K562 (cell line): Measurements from ENCODE around the gene PHPT1. TPM values are rescaled to one million over a fixed set of nuclear protein-coding genes. Genes with fewer than 3 reads are reported as not detected.

Experiments used
- ARID1B ChIP-seq: fragments of 450-650 bp; IDR thresholded peaks from 2 replicates; pipeline ENCODE4 v1.6.1; 2016; ENCODE audit warnings: antibody characterized with exemption, mild to moderate bottlenecking, inconsistent platforms
- BDP1 ChIP-seq: IDR thresholded peaks from 3 replicates; pipeline ENCODE4 v1.6.1; 2011; ENCODE audit not compliant: insufficient read length, insufficient read depth
- BRF1 ChIP-seq: IDR thresholded peaks from 3 replicates; pipeline ENCODE4 v1.6.1; 2011; ENCODE audit warnings: borderline replicate concordance, mild to moderate bottlenecking; ENCODE audit not compliant: insufficient read length; ENCODE audit errors: extremely low read depth
- DDX20 ChIP-seq: fragments of 450-650 bp; IDR thresholded peaks from 2 replicates; pipeline ENCODE4 v1.6.1; 2016; ENCODE audit warnings: missing genetic modification characterization, low read depth, mild to moderate bottlenecking, missing compliant biosample characterization, moderate library complexity
- E2F1 ChIP-seq: sonication (generic); formaldehyde crosslinking; IDR thresholded peaks from 2 replicates; pipeline ENCODE4 v1.8.1; 2023; ENCODE audit warnings: mild to moderate bottlenecking, missing genetic modification reagents, moderate library complexity
- E2F3 ChIP-seq: fragments of 250-450 bp; sonication (Bioruptor Pico); IDR thresholded peaks from 2 replicates; pipeline ENCODE4 v1.4.0; 2020; ENCODE audit warnings: mild to moderate bottlenecking
- ELF4 ChIP-seq: fragments of 450-650 bp; formaldehyde crosslinking; IDR thresholded peaks from 2 replicates; pipeline ENCODE4 v1.4.0; 2022; ENCODE audit warnings: missing genetic modification characterization
- HDAC6 ChIP-seq: IDR thresholded peaks from 2 replicates; pipeline ENCODE4 v1.6.1; 2012; ENCODE audit warnings: low read depth, mild to moderate bottlenecking, control low read depth, inconsistent platforms, low read length, moderate library complexity
- MCM7 ChIP-seq, 2 experiments: fragments of 450-650 bp; IDR thresholded peaks; 2 replicates each; pipeline ENCODE4 v1.6.1; 2016 to 2018
- MLLT1 ChIP-seq, 2 experiments: fragments of 450-650 bp; IDR thresholded peaks; 2 replicates each; pipeline ENCODE4 v1.6.1; 2016
- MXI1 ChIP-seq: IDR thresholded peaks from 2 replicates; pipeline ENCODE4 v1.6.1; 2011; ENCODE audit warnings: low read depth, mild to moderate bottlenecking, improper control_type of control experiment, low read length
- NCOA1 ChIP-seq: fragments of 450-650 bp; IDR thresholded peaks from 2 replicates; pipeline ENCODE4 v1.6.1; 2016; ENCODE audit warnings: low read depth
- NFATC3 ChIP-seq: fragments of 450-650 bp; IDR thresholded peaks from 2 replicates; pipeline ENCODE4 v1.6.1; 2017; ENCODE audit warnings: mild to moderate bottlenecking
- NFXL1 ChIP-seq: fragments of 450-650 bp; formaldehyde crosslinking; IDR thresholded peaks from 2 replicates; pipeline ENCODE4 v1.4.0; 2021; ENCODE audit warnings: mild to moderate bottlenecking
- NR1H2 ChIP-seq: sonication (generic); formaldehyde crosslinking; IDR thresholded peaks from 2 replicates; pipeline ENCODE4 v1.4.0; 2020; ENCODE audit warnings: mild to moderate bottlenecking, missing genetic modification reagents
- PHB ChIP-seq: fragments of 250-450 bp; sonication (Bioruptor Pico); IDR thresholded peaks from 2 replicates; pipeline ENCODE4 v1.5.0; 2021
- POLR2B ChIP-seq: fragments of 450-650 bp; IDR thresholded peaks from 2 replicates; pipeline ENCODE4 v1.6.1; 2018; ENCODE audit warnings: low read depth; ENCODE audit not compliant: partially characterized antibody
- SETDB1 ChIP-seq: IDR thresholded peaks from one replicate; pipeline ENCODE4 v1.6.1; 2012; ENCODE audit warnings: low read length, control low read depth, inconsistent platforms
- SIX5 ChIP-seq, 2 experiments: IDR thresholded peaks; 2 replicates each; pipeline ENCODE4 v1.6.1; 2011; ENCODE audit warnings: low read length in 2 of 2, borderline replicate concordance in 1 of 2, low read depth in 1 of 2, mild to moderate bottlenecking in 1 of 2, moderate library complexity in 1 of 2; ENCODE audit not compliant: insufficient read depth in 1 of 2
- SNRNP70 ChIP-seq: fragments of 200-400 bp; formaldehyde crosslinking; optimal IDR thresholded peaks from 2 replicates; pipeline ENCODE3; 2017; ENCODE audit warnings: low read depth, low read length
- SRSF3 ChIP-seq: fragments of 200-400 bp; formaldehyde crosslinking; IDR thresholded peaks from 2 replicates; pipeline ENCODE4 v1.6.1; 2016; ENCODE audit warnings: mild to moderate bottlenecking, low read length, moderate library complexity; ENCODE audit not compliant: insufficient read depth
- TEAD2 ChIP-seq: fragments of 450-650 bp; IDR thresholded peaks from 2 replicates; pipeline ENCODE4 v1.6.1; 2016; ENCODE audit warnings: missing genetic modification characterization, control low read depth, missing compliant biosample characterization
- ZBTB12 ChIP-seq: fragments of 250-450 bp; sonication (Bioruptor Pico); IDR thresholded peaks from 2 replicates; pipeline ENCODE4 v1.4.0; 2020
- ZFPM2 ChIP-seq: fragments of 250-450 bp; sonication (Bioruptor Pico); IDR thresholded peaks from 2 replicates; pipeline ENCODE4 v1.5.1; 2022; ENCODE audit warnings: mild to moderate bottlenecking
- ZNF41 ChIP-seq: fragments of 250-450 bp; sonication (Bioruptor Pico); conservative IDR thresholded peaks from 2 replicates; pipeline ENCODE4 v1.4.0; 2020; ENCODE audit warnings: mild to moderate bottlenecking
- ZNF561 ChIP-seq: fragments of 450-650 bp; formaldehyde crosslinking; conservative IDR thresholded peaks from 2 replicates; pipeline ENCODE4 v1.4.0; 2020; ENCODE audit warnings: mild to moderate bottlenecking, moderate library complexity
- polyA plus RNA-seq, 8 experiments: library from polyadenylated mRNA; depleted of rRNA in 4 of 8; stranded (reverse) in 5 of 8; unstranded in 3 of 8; fragments of >200 nt; fragmentation: Nextera tagmentation in 2 of 8; fragmentation: Illumina TruSeq in 1 of 8; extraction: Ambion mirVana in 2 of 8; extraction: Trizol in 1 of 8; gene quantifications; 2 replicates each; pipeline versions ENCODE4 v1.2.1 to v1.2.3, GENCODE V29; 2011 to 2014; ENCODE audit warnings: inconsistent platforms in 1 of 8, missing spikeins in 1 of 8
- total RNA-seq, 7 experiments: library from RNA; depleted of rRNA in 6 of 7; stranded (reverse); fragments of >200 nt in 6 of 7; fragmentation: Illumina TruSeq in 2 of 7; extraction: Trizol in 2 of 7; gene quantifications; 2 replicates each; pipeline versions ENCODE4 v1.2.1 to v1.2.3, GENCODE V29; 2011 to 2021; ENCODE audit warnings: low replicate concordance in 1 of 7

PHPT1 gene
- total and polyA plus RNA-seq, 9 of the 15 experiments (the other 6 are each of a cell fraction or from before 2014, with no cell fraction given) = 20.9 to 166 (median 129) TPM

- TF ChIP-seq MLLT1 (IDR thresholded peaks at IDR 0.05) (peak in 1 of 2 experiments; percentile 97; a peak in 2 of 4 replicates), MXI1 (peak; percentile 41; the same call in 1 of the 2 replicates), ZNF561 (CRISPR knock-in tag) (no peak), NFXL1 (CRISPR knock-in tag) (no peak), SRSF3 (0 out of 2 replicates have a peak, but pooled peaks have one; percentile 54), NR1H2 (CRISPR knock-in tag) (no peak), NFATC3 (no peak), SNRNP70 (no peak), ZBTB12 (CRISPR knock-in tag) (peak; percentile 65), ARID1B (no peak), DDX20 (tag) (no peak), ELF4 (CRISPR knock-in tag) (no peak), MCM7 (IDR thresholded peaks at IDR 0.05) (no peak), POLR2B (peak; percentile 74), BDP1 (no peak), E2F1 (CRISPR knock-in tag) (no peak), NCOA1 (no peak), E2F3 (peak; percentile 57; the same call in 1 of the 2 replicates), BRF1 (no peak), TEAD2 (tag) (no peak), PHB (no peak), ZNF41 (CRISPR knock-in tag) (no peak), HDAC6 (no peak), SIX5 (IDR thresholded peaks at IDR 0.05; ENCODE audit: borderline replicate concordance in 1 of 2, insufficient read depth in 1 of 2, low read depth in 1 of 2, low read length in 2 of 2) (no peak), SETDB1 (no peak), ZFPM2 (peak; percentile 54; the same call in 1 of the 2 replicates)
Measured at GRCh38 chr9:136885950-136886578, 36.9 kb downstream of the PHPT1 start, which contains the start of gene TRAF2 (continued).
